Spinal cord (tissue), 10 donors: ENCODE results near the gene GLI2. TPM values are rescaled to one million over a fixed set of nuclear protein-coding genes. Genes with fewer than 3 reads are reported as not detected.

ENCODE experiments used
- DNase-seq, 6 donors: peaks; one replicate each; pipeline versions ENCODE4 v3.0.0 to v3.0.0-alpha.2; 2013 to 2015; ENCODE audit warnings: low spot score in 6 of 6, low read depth in 4 of 6
- H3K27ac ChIP-seq: one replicate; pipeline ENCODE4 v1.5.1; 2013; ENCODE audit warnings: low read depth, low read length, control low read depth
- H3K27me3 ChIP-seq: one replicate; pipeline ENCODE4 v1.6.1; 2013; ENCODE audit warnings: low read length; ENCODE audit not compliant: control insufficient read depth, insufficient read depth
- H3K36me3 ChIP-seq: one replicate; pipeline ENCODE4 v1.6.1; 2013; ENCODE audit warnings: low read length; ENCODE audit not compliant: control insufficient read depth, insufficient read depth
- H3K4me1 ChIP-seq: one replicate; pipeline ENCODE4 v1.6.1; 2013; ENCODE audit warnings: low read length; ENCODE audit not compliant: control insufficient read depth, insufficient read depth
- H3K4me3 ChIP-seq: one replicate; pipeline ENCODE4 v1.5.1; 2013; ENCODE audit warnings: low read depth, low read length, control low read depth
- H3K9me3 ChIP-seq: one replicate; pipeline ENCODE4 v1.6.1; 2013; ENCODE audit warnings: low read length; ENCODE audit not compliant: control insufficient read depth, insufficient read depth
- WGBS: methylation state at CpG from one replicate; pipeline ENCODE4 v1.1.5; 2013; ENCODE audit warnings: missing lambda C conversion rate; ENCODE audit not compliant: insufficient coverage; 5-methylcytosine and 5-hydroxymethylcytosine counted together
- polyA plus RNA-seq, 2 donors: library from polyadenylated mRNA; unstranded; fragments of 120-200 nt; gene quantifications; one replicate each; pipeline ENCODE4 v1.2.1, GENCODE V29; 2013; ENCODE audit not compliant: insufficient read length in 2 of 2
- total RNA-seq, 2 donors: library from RNA; depleted of rRNA in 1 of 2; stranded (reverse); fragments of 120-200 nt in 1 of 2; fragments of >200 nt in 1 of 2; gene quantifications; one replicate each; pipeline versions ENCODE4 v1.2.3 to v1.2.4, GENCODE V29; 2013 to 2014
- donor health status: healthy.

Gene GLI2
- total and polyA plus RNA-seq, 4 donors = 5.0 to 9.9 (median 9.7) TPM

DNA sequence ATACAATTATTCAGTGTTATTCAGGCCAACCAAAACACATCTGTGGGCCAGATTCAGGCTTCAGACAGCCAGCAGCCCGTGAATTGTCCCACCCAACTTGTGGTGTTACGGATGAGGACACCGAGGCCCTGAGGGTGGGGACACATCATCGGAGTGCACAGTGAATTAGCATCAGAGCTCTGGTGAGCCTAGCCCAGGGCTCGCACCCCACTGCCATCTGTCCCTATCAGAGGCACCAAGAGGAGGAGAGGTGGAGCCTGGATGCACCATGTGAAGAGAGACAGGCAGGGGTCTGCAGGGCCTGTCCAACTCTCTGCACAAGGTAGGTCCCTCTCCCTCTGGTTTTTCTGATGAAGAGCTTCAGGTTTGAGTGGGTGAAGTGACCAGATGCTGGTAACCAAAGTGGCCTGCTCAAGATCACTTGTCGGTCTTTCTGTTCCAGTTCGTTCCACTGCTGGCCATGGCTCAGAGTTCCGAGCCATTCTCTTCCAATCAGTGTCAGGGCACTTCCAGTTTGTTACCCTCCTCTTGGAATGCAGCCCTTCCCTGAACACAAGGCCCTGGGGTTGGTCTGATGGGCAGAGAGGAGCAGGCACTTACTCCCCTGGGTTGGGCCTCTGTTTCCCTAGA is 14.8 kb upstream of the GLI2 start:
- 76% methylated on average over 8 of the region's 8 CpGs for WGBS

DNA sequence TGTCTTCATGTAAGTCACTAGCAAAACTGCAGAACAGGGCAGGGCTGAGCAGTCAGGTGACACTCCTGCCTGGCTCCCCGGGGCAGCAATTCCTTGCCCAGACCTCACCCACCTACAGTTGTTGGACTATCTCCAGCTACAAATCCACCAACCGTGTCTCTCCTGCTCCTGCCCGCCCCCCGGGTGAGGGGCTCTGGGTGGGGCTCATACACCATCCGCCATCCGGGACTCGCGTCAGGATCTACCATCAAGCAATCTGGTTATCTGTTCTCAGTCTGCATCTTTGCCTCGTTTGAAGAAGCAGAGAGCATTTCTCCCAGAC is 13.5 kb upstream of the GLI2 start:
- 74% methylated on average over 8 of the region's 9 CpGs for WGBS
- peaks cover 4% of the 10 kb centered on the region for H3K9me3 ChIP-seq
- H3K4me3 ChIP-seq = no peak overlapping the region
- H3K27ac ChIP-seq = no peak overlapping the region
- H3K36me3 ChIP-seq = no peaks in the 10 kb centered on the region
- no peak for DNase-seq
- H3K27me3 ChIP-seq = no peaks in the 10 kb centered on the region
- H3K4me1 ChIP-seq = no peaks in the 10 kb centered on the region

More for the DNA sequence above, 14.8 kb upstream of the GLI2 start:
- H3K9me3 ChIP-seq = no peaks in the 10 kb centered on the region
- DNase-seq = no peak
- peaks cover 4% of the 10 kb centered on the region for H3K4me1 ChIP-seq
- no peaks in the 10 kb centered on the region for H3K27me3 ChIP-seq
- no peak overlapping the region for H3K4me3 ChIP-seq
- H3K36me3 ChIP-seq = no peaks in the 10 kb centered on the region
- no peak overlapping the region for H3K27ac ChIP-seq

DNA sequence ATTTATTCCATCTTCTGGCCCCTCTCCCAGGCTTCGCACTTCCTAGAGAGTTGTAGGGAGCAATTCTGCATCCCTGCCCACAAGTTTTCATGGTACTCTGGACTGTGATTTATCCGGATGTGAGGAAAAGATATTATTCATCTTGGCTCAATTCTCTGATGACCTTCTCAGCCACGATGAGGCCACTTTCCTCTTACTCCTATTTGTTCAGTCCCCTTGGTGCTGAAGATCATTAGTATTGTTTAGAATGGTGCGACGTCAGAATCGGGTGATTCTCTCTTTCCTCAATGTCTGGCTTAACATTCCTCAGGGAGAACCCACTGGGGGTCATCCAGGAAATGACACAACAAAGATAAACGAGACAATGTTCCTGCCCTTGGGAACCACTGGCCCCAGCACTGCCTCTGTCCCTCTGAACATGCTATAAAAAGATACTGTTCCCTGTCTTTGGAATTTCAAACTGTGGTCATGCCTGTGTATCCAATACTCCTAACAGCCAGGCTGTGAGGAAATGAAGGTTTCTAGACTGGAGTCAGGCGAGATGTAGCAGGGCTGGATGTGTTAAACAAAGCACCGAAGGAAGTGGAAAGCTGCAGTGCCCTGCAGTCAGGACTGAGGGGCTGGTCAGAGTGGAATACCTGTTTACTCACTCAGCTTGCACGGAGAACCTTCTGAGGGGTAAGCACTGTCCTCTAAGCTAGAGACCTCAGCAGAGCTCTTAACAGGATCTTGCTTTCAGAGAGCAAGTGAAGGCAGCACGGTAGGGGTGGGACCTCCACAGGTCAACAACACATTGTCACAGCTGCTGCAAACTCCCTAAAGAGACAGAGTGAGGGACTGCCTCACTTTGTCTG is 12.9 kb upstream of the GLI2 start:
- Histone ChIP-seq H3K27me3 (no peaks in the 10 kb centered on the region), H3K4me1 (no peaks in the 10 kb centered on the region), H3K36me3 (no peaks in the 10 kb centered on the region), H3K27ac (peak overlapping the region; percentile 33), H3K4me3 (no peak overlapping the region), H3K9me3 (peaks cover 4% of the 10 kb centered on the region)
- WGBS = 34% methylated on average over 3 of the region's 11 CpGs
- peak in 1 of 6 donors; percentile 59 for DNase-seq

DNA sequence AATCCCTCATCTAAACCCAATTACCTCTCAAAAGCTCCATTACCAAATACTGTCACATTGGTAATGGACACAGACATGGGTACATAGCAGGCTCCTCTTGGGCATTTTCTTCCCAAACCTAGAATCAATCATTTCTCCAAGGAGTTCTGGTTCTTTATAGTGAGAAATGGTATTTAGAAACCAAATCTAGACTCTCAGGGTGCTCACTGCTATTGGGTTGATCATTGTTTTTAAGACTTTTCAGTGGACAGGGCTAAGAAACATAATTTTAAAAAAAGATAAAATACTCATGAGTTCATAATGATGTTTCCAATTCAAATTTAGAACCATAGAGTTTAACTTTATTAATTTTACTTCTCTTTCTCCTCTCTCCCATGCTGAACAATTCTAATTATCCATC is 9.4 kb upstream of the GLI2 start:
- H3K36me3 ChIP-seq = no peaks in the 10 kb centered on the region
- H3K27me3 ChIP-seq = no peaks in the 10 kb centered on the region
- no peak for DNase-seq
- H3K4me1 ChIP-seq = no peaks in the 10 kb centered on the region
- H3K4me3 ChIP-seq = no peak overlapping the region
- H3K27ac ChIP-seq = no peak overlapping the region
- H3K9me3 ChIP-seq = peaks cover 4% of the 10 kb centered on the region

DNA sequence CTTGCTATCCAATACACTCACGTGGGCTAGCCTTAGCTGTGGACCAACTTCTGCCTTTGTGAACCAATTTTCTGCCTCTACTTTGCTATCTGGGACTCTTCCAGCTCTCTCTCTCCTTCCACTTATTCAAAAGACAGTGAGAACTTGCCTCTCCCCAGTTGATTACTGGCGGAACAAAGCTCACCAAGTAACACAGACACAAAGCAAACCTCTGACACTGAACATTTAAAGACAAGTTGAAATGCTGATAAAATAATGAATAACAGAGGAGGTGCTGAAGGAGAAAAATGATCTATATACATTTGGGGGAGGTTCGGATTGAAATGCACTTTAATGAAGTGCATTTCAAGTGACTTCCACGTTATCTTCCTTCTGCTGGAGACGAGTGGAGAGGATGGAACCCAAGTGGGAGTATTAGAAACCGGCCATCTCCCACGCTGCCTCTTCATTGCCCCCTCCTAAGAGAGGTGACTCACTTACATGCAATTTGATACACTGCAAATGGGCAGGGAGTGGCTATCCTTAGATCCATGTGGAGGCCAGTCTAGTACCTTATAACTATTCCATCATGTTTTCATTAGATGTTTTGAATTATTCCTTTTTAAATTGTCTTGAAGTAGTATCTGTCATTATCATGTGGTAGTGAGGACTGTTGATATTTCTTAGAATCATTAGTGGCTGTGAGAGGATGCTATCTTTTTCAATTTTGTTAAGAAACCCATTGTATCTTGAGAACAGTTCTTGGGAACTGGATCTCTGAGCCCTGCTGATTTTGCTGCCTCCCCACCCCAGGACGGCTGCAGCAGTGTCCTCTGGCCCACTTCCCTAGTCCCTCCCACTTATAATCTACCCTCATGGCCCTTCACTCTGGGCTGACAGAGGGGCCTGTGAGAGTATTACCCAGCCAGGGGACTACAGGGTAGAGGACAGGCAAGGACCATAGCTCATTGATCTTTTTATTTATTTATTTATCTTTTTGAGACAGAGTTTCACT is 6.0 kb upstream of the GLI2 start:
- Histone ChIP-seq H3K27me3 (peaks cover 9% of the 10 kb centered on the region), H3K4me3 (no peak overlapping the region), H3K36me3 (no peaks in the 10 kb centered on the region), H3K4me1 (peaks cover 1% of the 10 kb centered on the region), H3K9me3 (peaks cover 4% of the 10 kb centered on the region), H3K27ac (no peak overlapping the region)
- DNase-seq = no peak
- WGBS = 31% methylated on average over 2 of the region's 8 CpGs

DNA sequence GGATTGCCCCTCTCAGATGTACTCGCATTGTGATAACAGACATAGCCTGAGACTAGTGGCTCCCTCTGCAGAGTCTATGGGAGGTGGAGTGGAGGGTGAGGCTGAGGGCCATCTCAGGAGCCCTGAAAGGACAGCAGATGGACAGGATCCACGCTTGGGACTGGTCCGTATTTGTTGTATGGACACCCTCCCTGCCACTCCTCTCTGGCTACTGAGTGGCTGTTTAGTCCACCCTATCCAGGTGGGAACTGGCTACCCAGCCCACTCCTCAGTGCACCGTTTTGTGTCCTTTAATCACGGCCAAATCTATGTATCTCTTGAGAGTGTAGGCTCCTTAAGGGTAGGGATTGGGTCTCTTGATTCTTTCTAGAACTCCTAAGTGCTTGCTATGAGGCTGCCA is 4.5 kb upstream of the GLI2 start:
- H3K4me1 ChIP-seq = peaks cover 12% of the 10 kb centered on the region
- H3K9me3 ChIP-seq = peaks cover 4% of the 10 kb centered on the region
- no peak overlapping the region for H3K27ac ChIP-seq
- no peak for DNase-seq
- WGBS = 94% methylated on average over 4 of the region's 5 CpGs
- H3K4me3 ChIP-seq = no peak overlapping the region
- peaks cover 16% of the 10 kb centered on the region for H3K27me3 ChIP-seq
- no peaks in the 10 kb centered on the region for H3K36me3 ChIP-seq

DNA sequence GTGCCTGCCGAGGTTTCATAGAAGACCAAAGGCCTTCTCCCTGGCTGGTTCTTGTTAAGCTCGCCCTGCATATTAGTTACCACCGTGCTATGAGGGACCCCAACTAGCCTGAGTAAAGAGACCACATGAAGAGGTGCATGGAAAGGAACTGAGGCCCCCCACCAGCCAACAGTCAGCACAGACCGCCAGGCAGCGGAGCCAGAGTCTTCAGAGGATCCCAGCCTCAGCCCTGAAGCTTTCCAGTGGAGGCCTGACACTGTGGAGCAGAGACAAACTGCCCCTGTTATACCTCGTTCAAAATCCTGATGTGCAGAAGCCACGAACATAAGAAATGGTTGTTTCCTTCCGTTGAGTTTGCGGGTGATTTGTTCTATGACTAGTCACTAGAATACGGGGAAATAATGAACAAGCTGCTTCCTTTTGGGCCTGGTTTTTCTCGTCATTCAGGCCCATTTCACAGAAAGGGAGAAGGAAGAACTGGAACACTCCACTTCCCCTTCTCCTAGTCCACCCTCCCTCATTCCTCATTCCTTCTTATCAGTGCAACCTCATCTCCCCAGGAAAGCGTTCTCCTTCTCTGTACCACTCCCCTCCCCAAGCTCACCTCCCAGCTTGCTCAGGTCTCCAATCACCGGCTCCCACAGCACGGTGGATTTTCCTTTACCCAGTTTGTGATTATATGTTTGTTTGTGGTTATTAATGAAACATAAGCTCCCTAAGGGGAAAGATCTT is 3.0 kb upstream of the GLI2 start:
- Histone ChIP-seq H3K4me1 (peaks cover 27% of the 10 kb centered on the region), H3K27me3 (peaks cover 31% of the 10 kb centered on the region), H3K36me3 (no peaks in the 10 kb centered on the region), H3K9me3 (no peaks in the 10 kb centered on the region), H3K27ac (peak overlapping the region; percentile 1), H3K4me3 (no peak overlapping the region)
- WGBS = 90% methylated on average over 7 of the region's 14 CpGs
- DNase-seq = no peak

DNA sequence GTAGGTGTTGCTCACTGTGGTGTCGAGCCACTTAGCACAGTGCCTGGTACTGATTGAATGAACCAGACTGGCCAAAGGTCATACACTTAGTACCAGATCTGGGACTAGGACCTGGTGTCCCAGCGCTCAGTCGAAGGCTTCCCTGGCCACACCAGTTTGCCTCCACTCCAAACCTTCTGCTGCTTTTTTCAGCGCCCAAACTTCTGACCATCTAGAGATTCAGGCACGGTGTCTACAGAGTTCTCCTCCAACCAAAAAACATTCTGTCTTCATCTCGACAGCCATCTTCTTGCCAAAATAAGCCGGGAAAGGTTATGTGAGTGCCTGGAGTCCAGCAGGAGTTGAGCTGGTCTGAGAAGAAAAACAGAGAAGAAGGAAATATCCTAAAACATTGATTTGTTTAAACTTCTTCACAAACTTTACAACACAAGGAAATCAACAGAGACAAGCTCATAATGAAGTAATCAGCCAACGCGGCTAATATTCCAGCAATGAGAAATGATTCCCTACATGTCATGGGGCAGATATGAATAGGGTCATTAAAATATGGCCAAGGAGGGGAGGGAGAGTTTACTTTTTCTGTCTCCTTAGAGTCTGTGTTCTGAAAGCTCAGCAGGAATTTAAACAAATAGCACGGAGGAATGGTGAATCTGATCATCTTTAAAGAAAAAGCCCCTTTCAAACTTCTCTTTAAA is 2.3 kb upstream of the GLI2 start:
- no peaks in the 10 kb centered on the region for H3K9me3 ChIP-seq
- H3K27ac ChIP-seq = peak overlapping the region; percentile 1
- H3K27me3 ChIP-seq = peaks cover 38% of the 10 kb centered on the region
- H3K4me1 ChIP-seq = peaks cover 31% of the 10 kb centered on the region
- DNase-seq = no peak
- no peak overlapping the region for H3K4me3 ChIP-seq
- no peaks in the 10 kb centered on the region for H3K36me3 ChIP-seq
- 89% methylated on average over 4 of the region's 10 CpGs for WGBS
